PFSK-1 (cell line): ENCODE data around the gene XRCC4.

Experiments used
- FOXP2 ChIP-seq: optimal IDR thresholded peaks from 2 replicates; pipeline ENCODE3; 2011; ENCODE audit warnings: borderline replicate concordance, control low read depth, inconsistent platforms; ENCODE audit not compliant: insufficient read depth; ENCODE audit errors: extremely low read length, extremely low read depth
- POLR2AphosphoS5 ChIP-seq: IDR thresholded peaks from 2 replicates; pipeline ENCODE4 v1.6.1; 2012; ENCODE audit warnings: low read depth, mild to moderate bottlenecking, control low read depth, low read length, moderate library complexity
- REST ChIP-seq, 2 experiments: IDR thresholded peaks; 2 replicates each; pipeline versions ENCODE4 v1.6.1 to v1.8.0; 2011 to 2012; ENCODE audit warnings: low read depth in 2 of 2, low read length in 2 of 2, control low read depth in 1 of 2, inconsistent platforms in 1 of 2, mild to moderate bottlenecking in 1 of 2, moderate library complexity in 1 of 2; ENCODE audit not compliant: insufficient read depth in 1 of 2
- SIN3A ChIP-seq: IDR thresholded peaks from 2 replicates; pipeline ENCODE4 v1.6.1; 2012; ENCODE audit warnings: mild to moderate bottlenecking, low read length, moderate library complexity, borderline replicate concordance; ENCODE audit not compliant: insufficient read depth
- TAF1 ChIP-seq: IDR thresholded peaks from 2 replicates; pipeline ENCODE4 v1.6.1; 2012; ENCODE audit warnings: low read length, control low read depth, borderline replicate concordance; ENCODE audit not compliant: insufficient read depth

The XRCC4 gene

GRCh38 chr5:83148370-83148769 is 71.0 kb downstream of the XRCC4 start:
- no peak for TF ChIP-seq POLR2AphosphoS5

- TF ChIP-seq SIN3A = no peak
- no peak for TF ChIP-seq REST (IDR thresholded peaks at IDR 0.05; ENCODE audit: insufficient read depth in 1 of 2, low read depth in 2 of 2, low read length in 2 of 2)
- no peak for TF ChIP-seq POLR2AphosphoS5
- TF ChIP-seq TAF1 = no peak
- no peak for TF ChIP-seq FOXP2
Measured at GRCh38 chr5:83149671-83150070, 72.3 kb downstream of the XRCC4 start.

GRCh38 chr5:83151821-83152220 is 74.5 kb downstream of the XRCC4 start:
- TF ChIP-seq REST (IDR thresholded peaks at IDR 0.05; ENCODE audit: insufficient read depth in 1 of 2, low read depth in 2 of 2, low read length in 2 of 2) (no peak), SIN3A (no peak), FOXP2 (no peak), TAF1 (no peak), POLR2AphosphoS5 (no peak)

GRCh38 chr5:83156001-83156400 is 78.7 kb downstream of the XRCC4 start:
- TF ChIP-seq SIN3A (no peak), REST (IDR thresholded peaks at IDR 0.05; ENCODE audit: insufficient read depth in 1 of 2, low read depth in 2 of 2, low read length in 2 of 2) (no peak), POLR2AphosphoS5 (no peak), TAF1 (no peak)

- TF ChIP-seq REST (IDR thresholded peaks at IDR 0.05; ENCODE audit: insufficient read depth in 1 of 2, low read depth in 2 of 2, low read length in 2 of 2) (no peak), POLR2AphosphoS5 (no peak), FOXP2 (no peak), TAF1 (no peak)
Measured at GRCh38 chr5:83157163-83157562, 79.8 kb downstream of the XRCC4 start.
